WERI-Rb-1 (cell line): ENCODE results near the gene ID2.

Experiments
- DNase-seq: peaks from one replicate; pipeline ENCODE4 v3.0.0-alpha.2; 2020
- H3K27ac ChIP-seq: fragments of 250-450 bp; sonication (Bioruptor Pico); 2 replicates; pipeline ENCODE4 v1.5.1; 2020; ENCODE audit warnings: mild to moderate bottlenecking, moderate library complexity
- H3K27me3 ChIP-seq: fragments of 250-450 bp; sonication (Bioruptor Pico); 2 replicates; pipeline ENCODE4 v1.5.1; 2021; ENCODE audit warnings: mild to moderate bottlenecking, low read depth, moderate library complexity; ENCODE audit not compliant: insufficient read depth, severe bottlenecking
- H3K36me3 ChIP-seq: fragments of 250-450 bp; sonication (Bioruptor Pico); 2 replicates; pipeline ENCODE4 v1.5.1; 2020; ENCODE audit warnings: mild to moderate bottlenecking, moderate library complexity
- H3K4me3 ChIP-seq: 2 replicates; pipeline ENCODE4 v1.5.1; 2011; ENCODE audit warnings: low read depth, mild to moderate bottlenecking, control low read depth, low read length
- H3K9me3 ChIP-seq: fragments of 250-450 bp; sonication (Bioruptor Pico); 2 replicates; pipeline ENCODE4 v1.5.1; 2021; ENCODE audit warnings: mild to moderate bottlenecking, moderate library complexity; ENCODE audit not compliant: severe bottlenecking
- TF ChIP-seq, protein P1 (sequence below): IDR thresholded peaks from 2 replicates; pipeline ENCODE4 v1.5.1; 2011; ENCODE audit warnings: low read depth, mild to moderate bottlenecking, control low read depth, inconsistent platforms, low read length

Gene ID2

DNA sequence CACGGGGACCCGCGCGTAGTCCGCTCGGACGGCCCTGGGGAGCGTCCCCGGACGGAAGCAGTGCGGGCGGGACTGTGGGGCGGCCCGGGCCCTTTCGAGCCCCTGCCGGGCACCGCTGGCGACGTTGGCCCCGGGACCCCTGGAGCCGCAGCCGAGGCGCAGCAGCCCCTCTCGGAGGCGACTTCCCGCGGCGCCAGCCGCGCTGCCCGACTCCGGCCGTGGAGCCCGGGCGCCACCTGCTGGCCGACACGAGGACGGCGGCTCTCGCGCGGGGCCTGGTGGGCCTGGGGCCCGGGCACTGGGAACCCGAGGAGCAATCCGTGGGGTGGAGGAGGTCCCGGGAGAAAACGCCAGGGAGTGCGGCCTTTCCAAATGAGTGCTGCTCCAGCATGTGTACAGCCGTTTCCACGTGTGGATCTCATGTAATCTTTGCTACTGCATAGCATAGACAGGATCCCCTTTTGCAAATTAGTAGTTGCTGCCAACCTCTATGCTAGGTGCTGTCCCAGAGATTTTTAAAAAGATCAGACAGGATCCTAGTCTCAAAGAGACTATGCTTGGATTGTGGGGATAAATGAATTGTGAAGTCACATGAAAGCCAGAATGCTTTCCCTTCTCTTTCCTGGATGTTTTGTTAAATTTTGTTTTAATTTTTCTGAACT, 4.0 kb downstream of the ID2 start:
- TF ChIP-seq, protein P1, sequence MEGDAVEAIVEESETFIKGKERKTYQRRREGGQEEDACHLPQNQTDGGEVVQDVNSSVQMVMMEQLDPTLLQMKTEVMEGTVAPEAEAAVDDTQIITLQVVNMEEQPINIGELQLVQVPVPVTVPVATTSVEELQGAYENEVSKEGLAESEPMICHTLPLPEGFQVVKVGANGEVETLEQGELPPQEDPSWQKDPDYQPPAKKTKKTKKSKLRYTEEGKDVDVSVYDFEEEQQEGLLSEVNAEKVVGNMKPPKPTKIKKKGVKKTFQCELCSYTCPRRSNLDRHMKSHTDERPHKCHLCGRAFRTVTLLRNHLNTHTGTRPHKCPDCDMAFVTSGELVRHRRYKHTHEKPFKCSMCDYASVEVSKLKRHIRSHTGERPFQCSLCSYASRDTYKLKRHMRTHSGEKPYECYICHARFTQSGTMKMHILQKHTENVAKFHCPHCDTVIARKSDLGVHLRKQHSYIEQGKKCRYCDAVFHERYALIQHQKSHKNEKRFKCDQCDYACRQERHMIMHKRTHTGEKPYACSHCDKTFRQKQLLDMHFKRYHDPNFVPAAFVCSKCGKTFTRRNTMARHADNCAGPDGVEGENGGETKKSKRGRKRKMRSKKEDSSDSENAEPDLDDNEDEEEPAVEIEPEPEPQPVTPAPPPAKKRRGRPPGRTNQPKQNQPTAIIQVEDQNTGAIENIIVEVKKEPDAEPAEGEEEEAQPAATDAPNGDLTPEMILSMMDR, result peak; percentile 93
- H3K27ac ChIP-seq, result peak overlapping the region; percentile 75
- peak; percentile 71 for DNase-seq
- peaks cover 8% of the 10 kb centered on the region for H3K36me3 ChIP-seq
- H3K27me3 ChIP-seq, result no peaks in the 10 kb centered on the region
- peak overlapping the region; percentile 51 for H3K4me3 ChIP-seq
- H3K9me3 ChIP-seq, result no peaks in the 10 kb centered on the region

DNA sequence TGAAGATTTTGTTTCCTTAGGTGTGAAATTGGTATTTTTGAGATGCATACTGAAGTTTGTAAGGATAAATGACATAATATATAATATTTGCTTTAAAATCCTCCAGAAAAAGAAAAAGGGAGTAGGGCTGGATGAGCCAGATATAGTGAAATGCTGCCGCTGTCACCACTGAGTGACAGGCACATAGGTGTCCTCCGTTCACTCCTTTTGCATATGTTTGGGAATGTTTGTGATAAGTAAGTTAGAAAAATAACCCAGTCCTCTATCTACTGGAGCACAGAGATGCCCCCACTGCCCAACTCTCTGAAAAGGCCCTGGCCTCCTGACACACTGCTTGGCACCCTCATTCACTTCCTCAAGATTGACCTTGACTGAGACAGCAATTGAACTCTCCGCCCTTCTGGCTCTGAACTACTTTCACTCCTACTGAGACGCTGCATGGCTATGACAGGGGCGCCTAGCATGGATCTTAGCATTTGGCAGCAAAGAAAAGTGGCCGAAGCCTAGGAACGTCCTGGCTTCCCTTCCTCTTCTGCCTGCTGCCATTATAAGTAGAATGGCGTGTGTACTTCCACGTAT, 10.1 kb downstream of the ID2 start:
- no peak overlapping the region for H3K27ac ChIP-seq
- TF ChIP-seq, protein P1, result no peak
- H3K9me3 ChIP-seq, result no peaks in the 10 kb centered on the region
- no peaks in the 10 kb centered on the region for H3K27me3 ChIP-seq
- peak; percentile 4 for DNase-seq
- no peaks in the 10 kb centered on the region for H3K36me3 ChIP-seq
- no peak overlapping the region for H3K4me3 ChIP-seq

DNA sequence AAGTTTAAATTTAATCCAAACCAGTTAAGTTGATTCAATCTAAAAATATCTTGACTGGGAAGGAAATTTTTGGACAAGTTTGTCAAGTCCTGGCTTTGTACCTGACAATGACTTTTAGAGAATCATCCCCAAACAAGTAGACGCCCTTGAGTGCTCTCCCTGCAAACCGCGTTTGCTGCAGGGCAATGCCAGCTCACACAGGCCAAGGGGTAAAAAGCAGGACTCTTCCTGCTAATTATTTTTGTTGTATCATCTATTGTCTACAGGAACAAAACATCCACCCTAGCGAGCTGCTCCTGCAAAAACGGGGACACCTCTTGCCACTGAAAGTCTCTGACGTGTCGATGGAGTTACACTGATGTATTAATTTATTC, 10.9 kb downstream of the ID2 start:
- no peak overlapping the region for H3K27ac ChIP-seq
- no peaks in the 10 kb centered on the region for H3K27me3 ChIP-seq
- TF ChIP-seq, protein P1, result no peak
- no peaks in the 10 kb centered on the region for H3K36me3 ChIP-seq
- H3K9me3 ChIP-seq, result no peaks in the 10 kb centered on the region
- no peak overlapping the region; the same call in 1 of the 2 replicates for H3K4me3 ChIP-seq
- DNase-seq, result no peak

DNA sequence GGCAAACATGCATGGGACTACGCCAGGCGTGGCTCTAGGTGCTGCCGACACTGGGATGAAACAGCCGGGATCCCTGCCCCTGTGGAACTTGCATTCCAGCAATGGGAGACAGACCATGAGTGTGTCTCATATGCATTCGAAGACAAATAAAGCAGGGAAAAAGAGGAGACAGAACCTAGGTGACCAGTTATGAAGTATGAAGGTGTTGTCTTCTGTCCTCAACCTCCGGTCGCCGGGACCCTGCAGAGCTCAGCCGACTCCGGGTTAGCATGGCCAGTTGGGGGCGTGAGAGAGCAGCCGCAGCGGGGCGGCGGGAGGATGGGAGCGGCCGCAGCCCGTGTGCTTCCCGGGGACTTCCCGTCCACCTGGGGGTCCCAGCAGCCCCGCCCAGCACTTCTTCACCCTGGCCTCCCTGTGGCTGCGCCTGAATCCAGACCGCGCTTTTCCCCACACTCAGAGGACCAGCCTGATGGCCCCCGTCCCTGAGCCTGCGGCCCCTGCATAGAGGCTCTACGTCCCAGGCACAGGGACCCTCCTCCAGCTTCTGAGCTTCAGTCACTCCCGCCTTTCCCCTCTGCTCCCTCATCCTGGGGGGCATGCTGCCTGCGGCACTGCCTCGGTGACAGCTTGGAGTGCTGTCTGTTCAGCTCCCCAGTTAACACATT, 11.4 kb downstream of the ID2 start:
- peak; percentile 76 for DNase-seq
- Histone ChIP-seq H3K4me3 (peak overlapping the region; percentile 41), H3K27me3 (no peaks in the 10 kb centered on the region), H3K27ac (no peak overlapping the region; the same call in 1 of the 2 replicates), H3K36me3 (no peaks in the 10 kb centered on the region), H3K9me3 (no peaks in the 10 kb centered on the region)
- TF ChIP-seq, protein P1, result peak; percentile 97

DNA sequence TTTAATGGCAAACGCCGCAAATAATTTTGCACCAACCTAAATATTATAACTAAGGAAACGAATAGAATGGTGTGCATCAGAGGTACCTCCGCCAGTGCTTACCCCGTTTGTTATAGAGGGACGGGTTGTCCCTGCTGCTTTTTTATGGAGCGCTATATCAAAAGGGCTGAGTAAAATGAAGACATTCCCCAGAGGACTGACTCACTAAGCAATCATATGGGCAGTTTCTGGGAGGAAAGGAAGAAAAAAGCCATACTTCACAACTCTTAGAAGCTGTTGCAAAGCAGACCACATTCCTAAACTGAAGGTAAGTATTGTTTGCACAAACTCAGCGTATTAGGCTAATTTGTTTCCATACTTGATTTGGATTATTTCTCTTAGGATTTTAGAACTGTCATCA, 12.9 kb downstream of the ID2 start:
- Histone ChIP-seq H3K9me3 (no peaks in the 10 kb centered on the region), H3K27ac (no peak overlapping the region), H3K27me3 (no peaks in the 10 kb centered on the region), H3K4me3 (no peak overlapping the region), H3K36me3 (no peaks in the 10 kb centered on the region)
- TF ChIP-seq, protein P1, result no peak
- DNase-seq, result peak; percentile 1
